ENCODE results near the gene PPP2R5C.

PPP2R5C gene

GRCh38 chr14:101755591-101756324, 5.8 kb upstream of the PPP2R5C start:
- DNase-seq = no peak

- no peak for DNase-seq
Measured at GRCh38 chr14:101757064-101757838, 4.3 kb upstream of the PPP2R5C start.

GRCh38 chr14:101757839-101758211, 3.7 kb upstream of the PPP2R5C start:
- no peak for DNase-seq

GRCh38 chr14:101758913-101759593, 2.5 kb upstream of the PPP2R5C start:
- DNase-seq = no peak

GRCh38 chr14:101760138-101761011, 1.1 kb upstream of the PPP2R5C start:
- peak; percentile 73 for DNase-seq

- DNase-seq = no peak
Measured at GRCh38 chr14:101761881-101762529, 496 bp downstream of the PPP2R5C start.

- no peak for DNase-seq
Measured at GRCh38 chr14:101762530-101763101, 1.1 kb downstream of the PPP2R5C start.

DNA sequence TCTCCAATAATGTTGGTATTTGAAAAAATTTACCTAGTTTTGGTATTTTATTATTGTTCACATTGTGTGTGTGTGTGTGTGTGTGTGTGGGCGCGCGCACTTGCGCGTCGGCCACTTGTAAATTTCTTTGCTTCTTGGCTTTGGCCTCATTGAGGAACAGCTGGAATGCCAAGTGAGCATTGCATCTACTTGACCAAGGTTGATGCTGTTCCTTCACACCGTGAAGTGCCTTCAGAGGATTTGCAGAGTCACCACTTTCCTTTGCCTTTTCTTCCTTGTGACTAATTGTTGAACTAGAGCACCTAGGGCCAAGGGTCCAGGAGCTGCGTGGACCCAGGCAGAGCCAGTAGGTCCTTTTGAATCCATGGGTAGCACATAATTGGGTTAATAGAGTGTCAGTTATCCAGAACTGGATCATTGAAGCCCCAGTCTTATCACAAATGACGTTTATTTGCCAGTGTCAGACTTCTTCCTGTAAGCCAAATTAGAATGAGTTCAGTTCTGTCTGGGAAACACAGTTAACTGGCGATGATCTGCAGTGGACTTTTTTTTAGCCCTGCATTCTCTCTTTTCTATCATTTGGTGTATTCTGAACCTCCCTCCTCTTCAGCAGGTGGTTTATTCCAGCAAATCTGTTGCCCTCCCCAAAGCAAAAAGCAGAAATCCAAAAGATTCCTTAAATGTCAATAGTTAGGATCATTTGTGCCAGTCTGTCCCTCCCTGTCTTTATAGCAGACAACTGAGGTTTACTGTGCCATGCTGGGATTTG, 2.6 kb downstream of the PPP2R5C start:
- DNase-seq = no peak

DNA sequence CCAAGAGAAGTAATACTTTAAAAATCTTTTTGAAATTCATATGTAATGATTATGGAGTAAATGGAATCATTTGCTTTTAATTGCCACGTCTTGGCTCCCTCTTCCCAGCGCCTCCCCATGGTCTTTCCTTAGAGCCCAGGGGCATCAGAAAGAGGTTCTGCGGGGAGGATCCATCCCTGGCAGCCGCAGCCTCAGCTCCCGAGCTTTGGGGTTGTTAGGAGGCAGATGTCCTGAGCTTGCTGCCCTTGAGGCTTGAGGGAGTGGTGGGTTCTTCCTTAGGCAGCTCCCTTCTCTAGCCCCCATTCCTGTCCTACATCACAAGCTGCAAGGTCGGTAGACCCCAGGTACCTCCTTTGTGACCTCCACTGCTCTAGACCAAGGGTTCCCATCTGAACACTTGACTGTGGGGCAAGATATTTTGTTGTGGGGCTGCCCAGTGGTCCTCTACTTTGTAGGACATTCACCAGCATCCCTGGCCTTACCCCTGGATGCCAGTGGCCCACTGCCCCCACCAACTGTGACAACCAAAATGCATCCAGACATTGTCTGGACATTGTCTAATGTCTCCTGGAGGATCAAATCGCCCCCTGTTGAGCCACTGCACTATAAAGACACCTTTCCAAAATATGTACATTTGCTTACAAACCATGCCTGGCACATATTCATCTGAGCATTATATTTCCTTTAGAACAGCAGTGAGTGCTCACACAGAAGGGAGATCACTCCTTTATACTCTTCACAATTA, 6.3 kb downstream of the PPP2R5C start:
- no peak for DNase-seq

DNA sequence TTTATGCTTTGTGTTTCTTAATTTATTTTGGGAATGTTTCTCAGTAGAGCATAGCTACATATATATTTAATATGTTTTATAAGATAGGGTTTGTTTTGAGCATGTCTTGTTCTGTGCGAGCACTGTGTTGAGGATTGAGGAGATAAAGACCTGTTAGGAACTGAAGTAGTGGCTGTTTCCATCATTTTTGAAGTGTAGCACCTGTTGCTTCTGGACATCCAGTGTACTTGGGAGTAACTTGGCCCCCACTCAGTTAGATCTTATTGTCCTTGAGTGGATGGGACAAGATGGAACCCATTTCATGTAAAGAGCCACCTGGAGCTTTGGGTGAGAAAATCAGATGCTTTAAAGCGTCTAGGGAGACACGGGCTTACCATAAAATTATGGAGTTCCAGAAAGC, 8.7 kb downstream of the PPP2R5C start:
- DNase-seq = no peak

DNA sequence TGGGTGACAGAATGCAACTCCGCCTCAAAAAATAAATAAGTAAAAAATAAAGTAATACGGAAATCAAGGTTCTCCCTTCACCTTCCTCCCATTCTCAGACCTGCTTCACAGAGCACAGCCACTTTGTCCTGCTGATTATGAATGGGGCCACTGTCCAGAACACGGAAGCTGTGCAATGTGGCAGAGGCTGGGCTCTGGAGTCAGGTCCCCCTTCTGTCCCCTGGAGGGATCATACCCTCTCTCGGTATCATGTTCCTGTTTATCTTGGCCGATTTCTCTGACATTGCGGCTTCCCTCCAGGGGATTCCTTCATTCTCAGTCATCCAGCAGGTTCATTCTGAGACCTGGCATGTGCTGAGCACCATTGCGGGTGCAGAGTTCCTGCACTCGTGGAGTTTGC, 11.3 kb downstream of the PPP2R5C start:
- DNase-seq = no peak

- no peak for DNase-seq
Measured at GRCh38 chr14:101773378-101773777, 11.9 kb downstream of the PPP2R5C start.

GRCh38 chr14:101774006-101774795, 12.7 kb downstream of the PPP2R5C start:
- DNase-seq = peak; percentile 79

- DNase-seq = peak; percentile 70
Measured at GRCh38 chr14:101774814-101775213, 13.3 kb downstream of the PPP2R5C start.

DNA sequence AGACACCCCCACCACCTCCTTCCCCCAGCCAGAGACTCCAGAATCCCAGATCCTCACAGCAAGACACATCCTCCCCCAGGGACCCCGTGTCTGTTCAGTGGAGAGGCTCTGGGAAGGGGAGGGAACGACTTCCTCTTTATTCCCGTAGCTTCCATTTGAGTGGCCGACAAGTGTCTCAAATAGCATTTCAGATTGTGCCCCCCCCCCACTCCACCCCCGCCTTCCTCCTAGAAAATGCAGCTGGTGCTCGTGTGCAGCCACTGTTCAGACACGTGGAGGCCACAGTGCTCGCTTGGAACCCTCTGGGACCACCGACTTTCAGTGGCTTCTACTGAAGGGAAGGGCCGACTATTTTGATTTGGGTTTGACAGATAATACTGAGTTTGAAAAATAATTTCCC, 14.3 kb downstream of the PPP2R5C start:
- DNase-seq = no peak

- DNase-seq = no peak
Measured at GRCh38 chr14:101776344-101776743, 14.8 kb downstream of the PPP2R5C start.

DNA sequence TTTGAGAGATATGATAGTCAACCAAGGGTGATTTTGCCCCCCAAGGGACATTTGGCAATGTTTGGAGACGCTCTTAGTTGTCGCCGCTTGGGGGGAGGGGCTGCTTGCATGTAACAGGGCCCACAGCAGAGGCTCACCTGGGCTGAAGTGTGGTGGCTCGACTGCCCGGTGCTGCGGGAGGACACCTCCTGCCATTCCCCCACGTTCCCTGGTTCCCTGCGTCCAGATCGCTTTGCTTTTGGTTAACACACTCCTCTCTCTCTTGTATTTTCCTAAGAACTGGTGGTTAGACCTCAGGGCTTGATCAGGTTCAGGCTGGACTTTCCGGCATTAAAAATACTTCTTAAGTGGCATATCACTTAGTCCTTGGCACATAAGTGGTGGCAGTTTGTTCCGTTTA, 18.9 kb downstream of the PPP2R5C start:
- DNase-seq = no peak

DNA sequence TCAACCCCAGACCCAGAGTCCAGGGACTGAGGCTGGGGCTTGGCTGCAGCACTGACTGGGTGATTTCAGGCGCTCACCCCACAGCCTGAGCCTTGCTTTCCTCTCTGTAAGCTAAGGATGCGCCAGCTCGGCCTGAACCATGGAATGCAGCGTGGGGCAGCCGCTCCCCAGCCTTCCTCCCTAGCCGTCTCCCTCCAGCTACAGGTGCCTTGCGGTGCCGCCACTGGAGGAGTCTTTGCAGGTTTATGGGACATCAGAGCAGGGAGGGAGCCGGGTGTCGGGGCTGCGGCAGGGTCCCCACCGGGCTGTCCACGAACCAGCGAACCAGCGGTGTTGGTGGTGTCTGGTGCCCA, 19.4 kb downstream of the PPP2R5C start:
- no peak for DNase-seq

GRCh38 chr14:101781240-101782061, 19.9 kb downstream of the PPP2R5C start:
- peak; percentile 9 for DNase-seq
